NB4 (cell line): Measurements from ENCODE around the gene CAPN11.

ENCODE experiments used
- DNase-seq: peaks from one replicate; pipeline ENCODE4 v3.0.0; 2010; ENCODE audit warnings: low read depth
- H3K4me3 ChIP-seq: one replicate; pipeline ENCODE4 v1.5.1; 2011; ENCODE audit warnings: mild to moderate bottlenecking, low read depth, low read length, moderate library complexity
- CTCF ChIP-seq: IDR thresholded peaks from one replicate; pipeline ENCODE4 v1.5.1; 2012; ENCODE audit warnings: low read depth, low read length
- MAX ChIP-seq: IDR thresholded peaks from 2 replicates; pipeline ENCODE4 v1.6.1; 2011; ENCODE audit warnings: low read depth, low read length
- MYC ChIP-seq: IDR thresholded peaks from 2 replicates; pipeline ENCODE4 v1.6.1; 2011; ENCODE audit warnings: low read depth, low read length
- POLR2A ChIP-seq: IDR thresholded peaks from 2 replicates; pipeline ENCODE4 v1.6.1; 2011; ENCODE audit warnings: mild to moderate bottlenecking; ENCODE audit not compliant: insufficient read length; ENCODE audit errors: extremely low read depth

Gene CAPN11

GRCh38 chr6:44113414-44113813 is 45.2 kb upstream of the CAPN11 start:
- TF ChIP-seq MYC: no peak
- no peak for TF ChIP-seq MAX
- TF ChIP-seq POLR2A: no peak
- peak; percentile 19 for TF ChIP-seq CTCF
- H3K4me3 ChIP-seq: no peak overlapping the region
- no peak for DNase-seq

GRCh38 chr6:44115866-44116265 is 42.8 kb upstream of the CAPN11 start:
- TF ChIP-seq POLR2A: no peak
- no peak for TF ChIP-seq CTCF
- no peak for TF ChIP-seq MAX
- TF ChIP-seq MYC: no peak
- DNase-seq: no peak
- H3K4me3 ChIP-seq: no peak overlapping the region

GRCh38 chr6:44116641-44117382 is 41.8 kb upstream of the CAPN11 start:
- TF ChIP-seq CTCF: no peak
- DNase-seq: no peak
- no peak overlapping the region for H3K4me3 ChIP-seq

- TF ChIP-seq POLR2A (no peak), MYC (no peak), CTCF (no peak), MAX (no peak)
- DNase-seq: no peak
- no peak overlapping the region for H3K4me3 ChIP-seq
These were observed 41.1 kb upstream of the CAPN11 start for GRCh38 chr6:44117397-44118128.

GRCh38 chr6:44119704-44120262 is 38.8 kb upstream of the CAPN11 start:
- no peak overlapping the region for H3K4me3 ChIP-seq
- no peak for DNase-seq
- no peak for TF ChIP-seq POLR2A

GRCh38 chr6:44120692-44121443 is 37.8 kb upstream of the CAPN11 start:
- no peak for DNase-seq
- H3K4me3 ChIP-seq: no peak overlapping the region
- no peak for TF ChIP-seq POLR2A
- TF ChIP-seq MAX: no peak
- no peak for TF ChIP-seq MYC
- TF ChIP-seq CTCF: no peak
